Inferior parietal cortex (tissue), 1 donor: ENCODE data around the gene GAPVD1.
A peak's percentile ranks its signal among the peaks of the same experiment; 100 is the strongest.

Source experiments
- DNase-seq: peaks from one replicate; pipeline ENCODE4 v3.0.0-alpha.2; 2016; ENCODE audit errors: extremely low spot score

Gene GAPVD1

GRCh38 chr9:125405938-125406809, 144.5 kb downstream of the GAPVD1 start:
- DNase-seq = no peak

- no peak for DNase-seq
Measured at GRCh38 chr9:125406810-125407087, 145.1 kb downstream of the GAPVD1 start.

DNA sequence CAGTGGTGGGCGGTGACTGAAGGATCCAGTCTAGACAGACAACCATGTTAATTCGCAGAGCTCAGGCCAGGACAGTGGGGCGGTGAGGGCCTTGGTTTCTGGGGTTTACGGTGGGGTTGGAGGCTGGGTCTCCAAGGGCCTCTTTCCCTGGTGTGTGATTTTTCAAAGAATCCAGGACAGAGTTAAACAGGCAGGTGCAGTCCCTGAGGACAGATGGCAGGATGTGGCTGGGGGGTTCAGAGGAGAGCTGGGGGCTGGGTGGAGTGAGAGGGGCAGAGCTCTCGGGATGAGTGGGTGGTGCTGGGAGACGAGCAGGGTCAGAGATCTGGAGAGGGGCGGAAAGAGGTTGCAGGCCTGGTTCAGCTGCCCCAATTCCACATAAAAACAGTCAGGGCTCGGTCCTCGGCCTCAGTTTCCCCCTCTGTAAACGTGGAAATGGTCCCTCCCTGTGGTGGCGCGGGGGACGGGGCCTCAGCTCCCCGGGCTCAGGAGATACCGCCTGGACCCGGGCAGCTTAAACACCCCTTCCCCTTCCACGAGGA, 145.9 kb downstream of the GAPVD1 start:
- no peak for DNase-seq

DNA sequence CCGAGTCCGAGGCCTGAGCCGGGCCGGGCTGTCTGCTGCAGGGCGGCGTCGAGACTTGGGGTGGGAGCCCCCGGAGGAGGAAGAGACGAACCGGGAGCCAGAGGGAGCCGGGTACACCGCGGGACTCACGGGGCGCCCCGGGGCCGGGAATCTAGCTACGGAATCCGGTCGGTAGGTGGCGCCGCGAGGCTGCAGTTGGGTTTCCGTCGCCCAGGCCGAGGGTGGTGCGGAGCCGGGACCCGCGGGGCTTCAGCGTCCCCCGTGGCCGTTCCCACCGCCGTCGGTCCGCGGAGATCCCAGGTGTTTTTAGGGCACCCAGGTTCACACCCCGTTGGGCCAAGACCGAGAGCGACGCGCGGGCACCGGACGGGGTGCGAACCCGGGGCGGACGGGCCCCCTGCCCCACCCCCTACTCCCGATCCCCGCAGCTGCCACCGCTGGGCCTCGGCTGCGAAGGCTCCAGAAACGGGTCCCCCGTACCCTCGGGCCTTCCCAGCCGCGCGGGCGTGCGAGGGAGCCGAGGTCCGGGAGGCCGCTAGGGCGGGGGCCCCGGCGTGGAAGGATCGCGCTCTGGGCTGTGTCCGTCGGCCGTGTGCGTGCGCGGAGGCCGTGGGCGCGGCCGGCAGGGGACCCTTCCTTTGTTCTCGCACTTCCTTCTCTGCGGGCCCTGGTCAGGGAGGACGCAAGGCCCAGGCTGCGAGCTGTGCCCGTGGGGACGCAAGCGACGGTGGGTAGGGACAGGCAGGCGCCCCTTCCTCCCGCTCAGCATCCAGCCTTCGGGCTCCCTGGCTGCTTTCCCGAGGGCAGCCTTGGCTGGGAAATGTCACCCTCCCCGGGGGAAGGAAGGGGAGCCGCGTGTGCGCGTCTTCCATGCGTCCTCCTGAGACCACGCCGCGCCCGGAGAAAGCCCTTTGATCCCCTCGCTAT, 146.6 kb downstream of the GAPVD1 start:
- peak; percentile 72 for DNase-seq

DNA sequence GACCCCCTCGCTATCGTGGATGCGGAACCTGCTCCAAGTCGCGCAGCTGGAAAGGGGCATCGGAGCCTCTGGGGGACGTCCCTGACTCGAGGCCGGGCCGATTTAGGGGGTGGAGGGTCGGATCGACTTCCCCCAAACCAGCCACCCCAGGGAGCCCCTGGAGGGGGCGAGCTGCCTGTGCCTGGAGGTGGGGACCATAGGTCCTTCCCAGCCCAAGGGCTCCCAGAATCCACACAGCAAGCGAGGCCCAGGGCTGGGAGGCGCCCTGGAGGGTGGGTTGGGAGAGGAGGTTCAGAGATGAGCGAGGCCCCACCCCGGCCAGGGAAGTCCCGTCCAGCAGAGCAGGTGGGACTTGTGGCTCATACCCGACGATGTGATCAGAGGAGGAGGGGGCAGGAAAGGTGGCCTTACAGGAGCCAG, 147.6 kb downstream of the GAPVD1 start:
- no peak for DNase-seq

GRCh38 chr9:125409637-125410521, 148.3 kb downstream of the GAPVD1 start:
- peak; percentile 36 for DNase-seq

DNA sequence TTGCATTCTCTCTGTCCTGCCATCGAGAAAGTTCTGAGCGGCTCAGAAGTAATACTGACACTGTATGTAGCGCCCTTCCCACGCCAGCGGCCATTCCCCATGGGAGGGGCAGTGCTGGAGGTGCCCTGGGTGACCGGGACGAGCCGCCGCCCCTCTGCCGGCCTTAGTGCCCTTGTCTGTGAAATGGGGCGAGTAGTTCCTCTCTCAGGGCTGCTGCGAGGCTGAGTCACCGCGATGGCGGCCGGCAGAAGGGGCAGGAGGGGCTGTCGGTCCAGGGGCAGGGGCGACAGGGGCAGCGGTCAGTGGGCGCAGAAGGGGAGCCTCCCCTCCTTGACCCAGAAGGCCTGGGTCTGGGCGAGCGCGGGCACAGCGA, 148.9 kb downstream of the GAPVD1 start:
- no peak for DNase-seq

DNA sequence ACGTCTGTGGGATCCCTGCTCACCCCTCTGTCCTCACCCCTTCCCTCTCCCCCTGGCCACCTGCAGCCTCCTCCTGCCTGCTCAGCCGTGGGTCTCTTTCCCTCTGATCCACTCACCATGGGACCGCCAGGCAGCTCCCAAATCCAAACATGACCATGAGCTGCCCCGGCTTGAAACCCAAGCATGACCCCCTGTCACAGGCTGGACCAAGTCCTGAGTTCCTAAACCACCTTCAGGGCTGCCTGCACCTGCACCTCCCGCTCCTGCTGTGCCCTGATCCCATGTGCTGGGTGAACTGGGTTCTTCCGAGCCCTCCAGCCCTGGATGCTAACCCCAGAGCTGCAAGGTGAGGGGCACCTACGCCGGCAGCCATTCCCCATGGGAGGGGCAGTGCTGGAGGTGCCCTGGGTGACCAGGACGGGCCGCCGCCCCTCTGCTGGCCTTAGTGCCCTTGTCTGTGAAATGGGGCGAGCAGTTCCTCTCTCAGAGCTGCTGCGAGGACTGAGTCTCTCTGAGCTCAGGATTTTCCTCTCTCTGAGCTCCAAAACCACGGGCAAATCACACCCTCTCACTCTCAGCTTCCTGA, 149.6 kb downstream of the GAPVD1 start:
- DNase-seq = no peak

DNA sequence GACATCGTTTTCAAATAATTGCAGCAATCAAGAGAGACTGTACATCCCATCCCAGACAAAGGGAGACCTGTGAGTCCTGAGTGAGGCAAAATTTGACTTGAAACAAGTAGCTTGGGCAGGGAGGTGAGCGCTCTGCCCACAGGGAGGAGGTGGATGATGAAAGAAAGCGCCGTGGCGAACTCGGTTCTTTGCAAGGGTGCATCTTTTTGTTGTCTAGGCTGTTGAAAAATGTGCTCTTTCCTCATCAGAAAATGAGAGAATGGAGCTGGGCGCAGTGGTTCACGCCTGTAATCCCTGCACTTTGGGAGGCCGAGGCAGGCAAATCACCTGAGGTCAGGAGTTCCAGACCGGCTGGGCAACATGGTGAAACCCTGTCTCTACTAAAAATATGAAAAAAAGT, 150.5 kb downstream of the GAPVD1 start:
- DNase-seq = no peak

DNA sequence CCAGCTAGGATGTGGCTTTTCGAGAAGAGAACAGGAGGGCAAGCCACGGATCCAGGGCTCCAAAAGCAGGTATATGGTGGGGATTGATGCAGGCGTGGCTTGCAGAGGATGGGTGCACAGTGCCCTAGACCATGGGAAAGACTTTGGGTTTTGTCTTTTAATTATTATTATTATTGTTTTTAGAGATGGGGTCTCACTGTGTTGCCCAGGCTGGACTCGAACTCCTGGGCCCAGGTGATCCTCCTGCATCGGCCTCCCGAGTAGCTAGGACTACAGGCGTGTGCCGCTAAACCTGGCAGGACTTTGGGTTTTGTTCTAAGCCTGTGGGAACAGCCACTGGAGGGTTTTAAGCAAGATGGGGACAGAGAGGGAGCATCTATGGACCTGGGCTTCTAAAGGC, 152.0 kb downstream of the GAPVD1 start:
- DNase-seq = no peak

GRCh38 chr9:125415583-125416460, 154.2 kb downstream of the GAPVD1 start:
- DNase-seq = no peak

GRCh38 chr9:125416517-125416916, 154.9 kb downstream of the GAPVD1 start:
- no peak for DNase-seq
